ENCODE measurements around the gene ELP4. TPM values are rescaled to one million over a fixed set of nuclear protein-coding genes. Genes with fewer than 3 reads are reported as not detected.
A peak's percentile ranks its signal among the peaks of the same experiment; 100 is the strongest.

ELP4 gene
- polyA plus RNA-seq, 3 donors, result 6.0 to 17.8 (median 16.4) TPM

- Mint-ChIP-seq H3K36me3 (peaks cover 17 to 20% of the 10 kb centered on the region in 2 donors), H3K4me3 (no peak overlapping the region), H3K9me3 (peaks cover 0 to 8% (median 4%) of the 10 kb centered on the region in 7 donors), H3K27ac (no peak overlapping the region), H3K27me3 (ENCODE audit: low read depth in 3 of 3) (no peaks in the 10 kb centered on the region), H3K4me1 (peaks cover 2% of the 10 kb centered on the region)
- Histone ChIP-seq H4K20me1 (ENCODE audit: insufficient read depth, low read length) (no peaks in the 10 kb centered on the region), H3K79me2 (ENCODE audit: insufficient read depth, low read length) (no peaks in the 10 kb centered on the region), H3K36me3 (replicated peaks in 1 of 2; ENCODE audit: control insufficient read depth in 1 of 2, insufficient read depth in 2 of 2, low read length in 2 of 2) (peaks cover 0 to 7% of the 10 kb centered on the region in 2 donors), H3K9ac (ENCODE audit: insufficient read depth, low read length, poor library complexity, severe bottlenecking) (no peak overlapping the region), H3K27ac (ENCODE audit: low read depth in 1 of 2, low read length in 2 of 2) (no peak overlapping the region), H3K4me3 (replicated peaks in 1 of 3; ENCODE audit: low read depth in 2 of 3, low read length in 3 of 3) (no peak overlapping the region), H3K9me3 (replicated peaks in 1 of 2; ENCODE audit: control insufficient read depth in 1 of 2, insufficient read depth in 1 of 2, low read length in 2 of 2) (no peaks in the 10 kb centered on the region), H3K4me2 (replicated peaks; ENCODE audit: extremely low read depth, low read length, poor library complexity, severe bottlenecking) (no peak overlapping the region), H2AFZ (ENCODE audit: insufficient read depth, low read depth, low read length, poor library complexity, severe bottlenecking) (no peak overlapping the region), H3K27me3 (ENCODE audit: control insufficient read depth in 2 of 2, insufficient read depth in 2 of 2, low read length in 2 of 2) (no peaks in the 10 kb centered on the region), H3K4me1 (ENCODE audit: control insufficient read depth in 1 of 2, insufficient read depth in 2 of 2, low read length in 2 of 2) (no peaks in the 10 kb centered on the region)
- intact Hi-C loops (cut with micrococcal nuclease), result no loop called here
- no peak for DNase-seq
- 100% methylated on average over 2 of the region's 2 CpGs for WGBS (ENCODE audit: insufficient coverage)
- no peak for TF ChIP-seq CTCF (IDR thresholded peaks at IDR 0.05)
Measured at GRCh38 chr11:31606893-31607292, 97.3 kb downstream of the ELP4 start.

GRCh38 chr11:31607914-31608313 lies 98.3 kb downstream of the ELP4 start:
- H3K9me3 Mint-ChIP-seq, result peaks cover 0 to 8% (median 4%) of the 10 kb centered on the region in 7 donors
- no peak for TF ChIP-seq CTCF (IDR thresholded peaks at IDR 0.05)
- H3K27me3 ChIP-seq (ENCODE audit: control insufficient read depth in 2 of 2, insufficient read depth in 2 of 2, low read length in 2 of 2), result no peaks in the 10 kb centered on the region

More at GRCh38 chr11:31607914-31608313, 98.3 kb downstream of the ELP4 start:
- WGBS (ENCODE audit: insufficient coverage), result 55% methylated on average over 3 of the region's 3 CpGs
- Histone ChIP-seq H3K4me3 (replicated peaks in 1 of 3; ENCODE audit: low read depth in 2 of 3, low read length in 3 of 3) (no peak overlapping the region), H3K27ac (ENCODE audit: low read depth in 1 of 2, low read length in 2 of 2) (no peak overlapping the region), H3K9me3 (replicated peaks in 1 of 2; ENCODE audit: control insufficient read depth in 1 of 2, insufficient read depth in 1 of 2, low read length in 2 of 2) (no peaks in the 10 kb centered on the region), H3K4me2 (replicated peaks; ENCODE audit: extremely low read depth, low read length, poor library complexity, severe bottlenecking) (no peak overlapping the region), H2AFZ (ENCODE audit: insufficient read depth, low read depth, low read length, poor library complexity, severe bottlenecking) (no peak overlapping the region), H3K79me2 (ENCODE audit: insufficient read depth, low read length) (no peaks in the 10 kb centered on the region), H3K36me3 (replicated peaks in 1 of 2; ENCODE audit: control insufficient read depth in 1 of 2, insufficient read depth in 2 of 2, low read length in 2 of 2) (peaks cover 0 to 7% of the 10 kb centered on the region in 2 donors), H4K20me1 (ENCODE audit: insufficient read depth, low read length) (no peaks in the 10 kb centered on the region), H3K4me1 (ENCODE audit: control insufficient read depth in 1 of 2, insufficient read depth in 2 of 2, low read length in 2 of 2) (no peaks in the 10 kb centered on the region), H3K9ac (ENCODE audit: insufficient read depth, low read length, poor library complexity, severe bottlenecking) (no peak overlapping the region)
- intact Hi-C loops (cut with micrococcal nuclease), result no loop called here
- H3K4me1 Mint-ChIP-seq, result peaks cover 2% of the 10 kb centered on the region
- no peak for DNase-seq
- peak overlapping the region in 2 of 7 donors; percentile 46 to 62 for H3K27ac Mint-ChIP-seq
- H3K4me3 Mint-ChIP-seq, result no peak overlapping the region
- peaks cover 17 to 20% of the 10 kb centered on the region in 2 donors for H3K36me3 Mint-ChIP-seq
- H3K27me3 Mint-ChIP-seq (ENCODE audit: low read depth in 3 of 3), result no peaks in the 10 kb centered on the region

Measured in CD14-positive monocyte (primary cell).